DMS53 treated with DMSO at 0.1 percent for 48 hours (cell line): ENCODE measurements around the gene SETX.

Experiments used
- DNase-seq: peaks from one replicate; lab custom pipeline; 2025; ENCODE audit not compliant: unreplicated experiment; lab: John Stamatoyannopoulos, UW

SETX gene

DNA sequence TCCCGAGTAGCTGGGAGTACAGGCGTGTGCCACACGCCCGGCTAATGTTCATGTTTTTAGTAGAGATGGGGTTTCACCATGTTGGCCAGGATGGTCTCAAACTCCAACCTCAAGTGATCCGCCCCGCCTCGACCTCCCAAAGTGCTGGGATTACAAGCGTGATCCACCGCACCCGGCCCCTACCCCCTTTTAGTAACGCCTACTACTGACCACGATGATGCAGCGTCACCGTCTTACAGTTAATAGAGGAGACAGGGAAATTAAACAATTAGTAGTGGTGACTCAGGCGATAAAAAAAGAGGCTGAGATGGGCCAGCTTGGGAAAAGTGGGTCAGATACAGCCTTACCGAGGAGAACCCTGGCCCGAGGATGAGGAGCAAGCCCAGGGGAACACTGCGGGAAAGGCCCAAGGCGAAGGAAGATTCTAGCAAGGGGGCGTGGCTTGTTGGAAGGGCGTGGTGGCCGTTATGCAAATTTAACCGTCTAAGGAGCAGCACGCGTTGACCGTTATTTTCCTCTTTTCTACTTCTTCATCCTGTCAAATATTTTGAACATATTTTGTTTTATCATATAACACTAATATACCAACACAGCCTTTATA, 1.6 kb upstream of the SETX start:
- DNase-seq: no peak

DNA sequence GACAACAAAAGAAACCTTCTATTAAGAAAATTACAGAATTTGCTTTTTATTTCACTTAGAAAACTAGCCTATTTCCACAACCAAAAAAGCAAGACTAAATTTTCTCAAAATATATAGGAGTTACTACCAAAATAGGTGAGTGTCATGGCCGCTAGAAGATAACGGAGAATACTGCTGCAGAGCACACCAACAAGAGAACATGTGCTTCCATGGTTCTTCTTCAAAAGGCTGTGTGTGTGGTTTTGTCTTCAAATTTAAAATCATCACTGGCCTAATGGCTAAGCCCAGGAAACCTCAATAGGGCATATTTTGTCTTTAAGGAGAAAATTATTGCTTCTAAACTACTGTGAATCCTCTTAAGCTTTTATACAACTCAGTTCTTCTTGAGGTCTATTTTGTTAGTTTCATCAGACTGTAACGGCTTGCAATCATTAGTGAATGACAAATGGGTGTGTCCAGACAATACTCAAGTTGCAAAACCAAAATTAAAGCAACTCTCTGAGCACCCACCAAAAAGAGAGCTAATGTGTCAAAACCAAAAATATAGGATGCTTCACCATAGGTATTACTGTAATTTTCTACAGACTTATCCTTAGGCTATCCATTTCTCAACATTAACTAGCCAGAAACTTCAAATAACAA, 3.3 kb downstream of the SETX start:
- no peak for DNase-seq

DNA sequence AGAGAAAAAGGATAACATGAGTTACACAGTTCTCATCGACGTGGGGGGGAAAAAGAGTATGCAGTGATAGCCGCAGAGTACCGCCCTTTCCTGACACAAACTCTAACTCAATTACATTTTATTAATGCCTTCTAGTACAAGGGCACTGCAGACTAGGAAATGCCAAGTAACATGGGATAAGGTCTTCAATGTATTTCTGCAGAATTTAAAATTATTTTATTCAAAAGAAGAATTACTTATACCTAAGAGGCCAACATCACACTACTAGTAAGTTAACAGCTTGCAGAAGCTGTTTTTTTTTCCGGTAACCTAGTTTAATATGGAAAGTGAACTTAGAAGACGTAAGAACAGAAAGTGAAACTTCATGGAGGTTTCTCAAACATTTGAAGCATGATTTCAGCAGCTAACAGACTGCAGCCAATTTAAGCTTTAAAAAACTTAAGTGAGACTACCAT, 3.9 kb downstream of the SETX start:
- DNase-seq: no peak

DNA sequence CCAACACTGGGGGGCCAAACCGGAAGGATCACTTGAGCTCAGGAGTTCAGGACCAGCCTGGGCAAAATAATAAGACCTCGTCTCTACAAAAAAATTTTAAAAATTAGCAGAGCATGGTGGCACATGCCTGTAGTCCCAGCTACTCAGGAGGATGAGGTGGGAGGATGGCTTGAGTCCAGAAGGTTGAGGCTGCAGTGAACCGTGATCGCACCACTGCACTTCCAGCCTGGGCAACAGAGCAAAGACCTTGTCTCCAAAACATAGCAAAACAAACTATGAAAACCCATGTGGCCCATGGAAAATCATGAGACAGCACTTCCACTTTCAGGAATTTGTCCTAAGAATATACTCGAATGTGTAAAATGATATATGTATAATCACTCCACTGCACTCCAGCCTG, 6.1 kb downstream of the SETX start:
- DNase-seq: no peak

DNA sequence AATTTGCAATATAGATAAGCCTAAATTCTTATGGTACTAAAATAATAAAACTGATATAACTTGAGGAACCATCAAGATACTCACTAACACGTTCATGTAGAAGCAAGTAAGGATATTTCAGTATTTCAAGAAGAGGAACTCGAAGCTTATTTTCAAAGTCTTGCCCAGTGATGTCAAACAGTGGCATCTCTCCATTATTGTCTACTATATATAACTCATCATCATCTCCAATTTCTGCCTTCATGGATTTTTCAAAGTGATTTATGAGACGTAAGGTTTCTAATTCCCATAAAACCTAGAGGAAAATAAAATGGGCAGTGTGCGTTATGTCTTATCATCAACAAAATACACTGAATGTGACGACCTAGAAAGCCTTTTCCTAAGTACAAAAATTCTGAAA, 8.6 kb downstream of the SETX start:
- DNase-seq: no peak

DNA sequence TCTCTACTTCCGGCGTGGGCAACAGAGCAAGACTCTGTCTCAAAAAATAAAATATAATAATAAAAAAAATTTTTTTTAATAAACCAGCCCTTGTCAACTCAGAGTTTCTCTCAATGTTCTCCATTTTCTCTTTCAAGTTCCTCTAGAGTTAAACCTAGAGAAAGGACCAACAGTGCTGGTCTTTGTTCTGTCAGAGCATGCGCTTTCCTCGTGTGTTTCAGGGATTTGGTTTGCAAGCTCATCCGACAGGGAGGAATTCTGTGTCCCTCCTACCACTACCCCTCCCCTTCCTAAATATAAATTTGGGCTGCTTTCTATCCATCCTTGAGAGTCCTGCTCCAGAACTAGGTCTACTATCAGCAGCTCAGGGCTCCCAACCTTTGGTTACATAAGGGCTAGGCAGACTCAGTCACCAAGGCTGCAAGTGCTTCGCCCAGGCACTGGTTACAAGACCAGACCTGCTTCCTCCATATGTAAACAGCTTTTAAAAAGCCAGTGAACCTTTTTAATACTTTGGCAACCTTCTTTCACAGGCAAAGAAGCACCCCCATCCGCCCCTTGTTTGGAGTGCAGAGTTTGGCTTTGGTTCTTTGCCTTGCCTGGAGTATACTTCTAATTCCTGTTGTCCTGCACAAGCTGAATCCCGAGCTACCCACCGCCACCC, 13.5 kb downstream of the SETX start:
- no peak for DNase-seq

DNA sequence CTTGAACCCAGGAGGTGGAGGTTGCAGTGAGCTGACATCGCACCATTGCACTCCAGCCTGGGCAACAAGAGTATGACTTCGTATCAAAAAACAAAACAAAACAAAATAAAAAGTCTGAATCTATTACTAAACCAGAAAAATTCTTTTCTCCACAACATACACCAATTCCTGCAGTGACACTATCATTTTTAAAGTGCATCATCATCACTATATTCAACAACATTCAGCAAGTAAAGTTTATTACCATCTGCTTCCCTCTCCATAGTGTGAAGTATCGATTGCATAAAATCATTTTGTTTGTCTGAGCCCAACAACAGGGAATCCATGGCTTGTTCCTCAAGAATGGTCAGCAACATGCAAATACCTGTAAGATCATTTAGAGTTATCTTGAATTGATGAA, 20.4 kb downstream of the SETX start:
- no peak for DNase-seq

DNA sequence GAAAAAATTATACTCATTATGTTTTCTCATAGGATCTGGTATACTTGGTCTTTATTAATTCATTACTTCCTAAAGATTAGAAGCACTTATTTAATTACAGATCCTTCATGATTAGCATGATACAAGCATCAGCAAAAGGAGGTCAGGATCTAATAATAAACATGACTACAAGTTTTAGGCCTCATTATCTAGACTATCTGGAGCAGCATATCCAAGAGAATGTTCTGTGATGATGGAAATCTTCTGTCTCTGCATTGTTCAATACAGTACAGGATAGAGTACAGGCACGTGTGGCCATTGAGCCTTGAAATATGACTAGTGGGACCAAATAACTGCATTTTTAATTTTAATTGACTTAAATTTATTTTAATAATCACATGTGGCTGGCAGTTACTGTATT, 21.2 kb downstream of the SETX start:
- DNase-seq: no peak

DNA sequence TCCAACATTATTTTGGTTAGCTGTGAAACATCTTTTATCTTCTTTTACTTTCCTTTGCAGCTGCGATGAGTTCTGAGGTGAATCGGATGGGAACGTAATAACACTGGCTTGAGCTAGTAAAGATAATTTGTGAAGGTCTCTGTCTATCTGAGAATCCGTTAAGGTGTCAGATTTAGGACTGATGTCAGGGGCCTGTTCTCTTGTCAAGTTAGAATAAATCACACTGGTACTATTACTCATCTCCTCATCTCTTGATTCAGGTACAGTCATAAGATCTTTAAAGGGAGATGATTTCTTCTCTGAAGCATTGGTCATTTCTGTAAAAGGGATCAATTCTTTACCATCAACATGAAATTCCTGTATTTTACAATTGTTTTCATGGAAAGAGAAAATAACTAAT, 26.2 kb downstream of the SETX start:
- DNase-seq: no peak

DNA sequence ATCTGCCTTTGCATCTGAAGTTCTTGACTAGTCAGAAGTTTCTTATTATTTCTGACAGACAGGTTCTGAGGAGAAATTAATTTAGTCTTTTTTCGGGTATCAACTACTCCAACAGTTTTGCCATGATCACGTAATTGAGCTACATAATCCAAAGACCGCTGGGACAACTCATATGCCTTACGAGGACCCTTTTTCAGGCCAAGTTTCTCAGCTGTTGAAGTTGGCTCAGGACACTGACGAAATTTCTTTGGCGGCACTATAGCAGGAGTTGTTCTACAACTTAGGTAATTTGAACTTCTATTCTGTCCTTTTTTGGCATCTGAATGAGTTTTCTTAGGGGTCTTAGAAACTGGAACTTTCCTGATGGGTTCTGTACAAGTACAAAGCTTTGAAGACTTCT, 27.2 kb downstream of the SETX start:
- no peak for DNase-seq

DNA sequence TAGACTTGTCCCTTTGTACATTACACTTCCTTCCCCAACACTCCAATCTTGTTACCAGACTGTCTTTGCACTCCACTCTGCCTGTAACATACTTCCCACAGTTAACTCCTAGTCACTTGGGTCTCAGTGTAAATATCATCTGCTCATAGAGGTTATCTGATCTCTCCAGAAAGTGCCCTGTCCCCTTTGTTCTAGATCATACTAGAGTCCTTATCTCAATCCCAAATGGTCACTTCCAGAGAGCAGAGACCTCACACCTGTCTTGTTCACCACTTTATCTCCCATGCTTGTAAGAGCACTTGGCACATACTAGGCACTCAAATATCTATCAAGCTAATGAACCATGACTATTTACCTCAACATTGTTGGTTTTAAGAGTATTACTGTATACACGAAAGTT, 30.4 kb downstream of the SETX start:
- DNase-seq: no peak

DNA sequence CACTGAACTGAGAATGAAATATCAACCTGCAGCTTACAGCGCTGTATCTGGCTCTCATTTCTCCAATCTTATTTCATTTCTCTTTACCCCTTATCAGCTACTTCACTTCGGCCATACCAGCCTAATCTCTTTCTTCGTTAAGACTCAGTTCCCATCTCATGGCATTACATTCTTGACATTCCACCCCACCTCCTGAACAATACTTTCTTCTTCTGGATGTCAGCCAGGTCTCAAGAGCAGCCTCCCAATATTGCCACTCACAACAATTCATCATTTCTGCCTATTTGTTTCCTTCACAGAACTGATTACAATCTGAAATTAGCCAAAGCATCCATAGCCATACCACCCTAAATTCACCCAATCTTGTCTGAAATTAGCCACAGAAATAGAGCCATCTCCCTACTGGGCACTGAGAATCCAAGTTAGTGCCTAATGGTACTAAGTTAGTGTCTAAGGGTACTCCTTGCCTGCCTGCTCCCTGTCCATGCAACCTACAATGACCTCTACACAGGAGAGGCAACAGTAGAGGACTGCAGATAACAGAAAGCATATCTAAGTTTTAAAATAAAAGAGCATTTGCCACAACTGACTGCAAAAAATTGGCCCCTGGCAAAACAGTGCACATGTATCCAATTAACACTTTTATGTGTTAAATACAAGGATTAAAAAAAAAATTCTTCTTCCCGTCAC, 35.2 kb downstream of the SETX start:
- DNase-seq: no peak

DNA sequence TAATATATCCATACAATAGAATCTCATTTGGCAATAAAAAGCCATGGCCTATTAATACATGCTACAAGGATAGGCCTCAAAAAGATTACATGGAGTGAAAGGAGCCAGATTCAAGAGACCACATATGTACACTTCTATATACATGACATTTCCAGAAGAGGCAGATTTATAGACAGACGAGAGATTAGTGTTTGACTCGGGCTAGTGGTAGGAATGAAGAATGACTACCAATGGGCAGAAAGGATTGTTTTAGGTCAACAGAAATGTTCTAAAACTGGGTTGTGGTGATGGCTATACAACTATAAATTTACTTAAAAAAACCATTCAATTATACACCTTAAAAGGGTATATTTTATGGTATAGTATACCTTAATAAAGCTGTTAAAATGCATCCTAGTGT, 41.9 kb downstream of the SETX start:
- no peak for DNase-seq

DNA sequence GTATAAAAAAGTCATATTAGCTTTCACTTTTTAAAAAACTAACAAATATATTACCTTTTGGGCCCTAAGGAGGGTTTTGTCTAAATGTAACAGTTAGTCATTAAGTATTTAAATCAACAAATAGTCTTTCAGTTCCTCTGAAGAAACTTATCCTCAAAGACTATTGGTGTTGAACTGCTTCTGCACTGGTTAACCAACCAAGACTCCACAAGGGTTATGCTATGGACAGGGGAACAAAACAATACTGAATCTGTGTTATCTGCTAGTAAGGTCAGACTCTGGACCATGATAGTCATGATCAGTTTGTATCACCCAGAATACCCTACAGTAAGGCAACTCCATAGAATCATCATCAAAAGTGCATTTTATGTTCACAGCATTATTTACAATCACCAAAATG, 42.4 kb downstream of the SETX start:
- DNase-seq: no peak

DNA sequence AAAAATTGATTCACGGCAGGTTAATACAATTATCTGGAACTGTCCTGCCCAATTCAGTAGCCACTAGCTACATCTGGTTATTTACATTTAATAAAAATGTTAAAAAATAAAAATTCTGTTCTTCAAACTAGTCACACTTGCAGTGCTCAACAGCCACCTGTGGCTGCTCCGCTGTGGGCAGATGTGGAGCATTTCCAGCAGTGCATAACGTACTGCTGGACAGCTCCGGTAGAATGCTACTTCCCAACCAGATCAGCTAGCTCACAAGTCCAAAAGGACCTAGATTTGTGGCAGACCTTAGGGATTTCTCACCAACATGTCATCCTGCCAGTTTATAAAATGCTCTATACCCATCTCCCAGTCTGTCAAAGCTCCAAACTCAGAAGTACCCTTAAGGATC, 42.8 kb downstream of the SETX start:
- no peak for DNase-seq

DNA sequence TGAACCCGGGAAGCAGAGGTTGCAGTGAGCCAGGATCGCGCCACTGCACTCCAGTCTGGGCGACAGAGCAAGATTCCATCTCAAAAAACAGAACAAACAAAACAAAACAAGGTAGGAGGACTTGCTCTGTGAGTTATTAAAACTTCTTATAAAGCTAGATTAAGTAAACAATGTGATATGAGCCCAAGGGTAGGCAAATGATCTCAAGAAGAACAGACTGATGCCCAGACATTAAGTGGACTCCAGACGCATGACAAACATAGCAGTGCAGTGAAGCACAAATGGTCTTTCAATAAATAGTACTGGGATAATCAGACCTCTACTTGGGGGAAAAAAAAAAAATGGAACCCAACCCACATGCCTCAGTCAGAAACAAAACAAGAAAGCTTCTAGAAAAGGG, 45.7 kb downstream of the SETX start:
- DNase-seq: no peak

DNA sequence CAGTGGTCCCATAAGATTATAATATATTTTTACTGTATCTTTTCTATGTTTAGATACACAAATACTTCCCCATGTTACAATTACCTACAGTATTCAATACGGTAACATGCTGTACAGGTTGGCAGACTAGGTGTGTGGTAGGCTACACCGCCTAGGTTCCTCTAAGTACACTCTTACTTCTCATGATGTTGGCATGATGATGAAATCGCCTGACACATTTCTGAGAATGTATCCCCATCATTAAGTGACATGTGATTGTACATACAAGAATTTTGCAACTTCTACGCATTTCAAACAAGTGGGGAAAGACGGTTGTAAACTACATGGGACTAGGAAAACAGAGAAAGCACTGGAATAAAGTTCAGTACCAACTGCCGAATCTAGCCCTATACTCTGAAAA, 53.3 kb downstream of the SETX start:
- no peak for DNase-seq

DNA sequence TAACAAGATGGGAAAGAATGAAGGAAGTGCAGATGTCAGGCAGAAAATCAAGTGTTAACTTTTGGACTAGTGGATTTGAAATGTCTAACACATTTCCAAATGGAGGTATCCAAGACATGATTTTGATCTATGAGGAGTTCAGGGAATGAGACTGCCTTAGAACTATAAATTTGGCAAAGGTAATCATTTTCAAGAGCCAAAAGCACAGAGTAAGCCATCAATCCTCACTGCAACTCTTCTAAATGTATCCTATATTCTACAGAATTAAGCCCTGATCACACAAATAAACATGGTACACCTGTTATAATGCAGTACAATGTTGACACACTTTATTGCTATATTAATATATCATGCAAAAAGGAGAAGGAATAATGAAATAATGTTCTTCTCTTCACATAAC, 55.6 kb downstream of the SETX start:
- DNase-seq: no peak

DNA sequence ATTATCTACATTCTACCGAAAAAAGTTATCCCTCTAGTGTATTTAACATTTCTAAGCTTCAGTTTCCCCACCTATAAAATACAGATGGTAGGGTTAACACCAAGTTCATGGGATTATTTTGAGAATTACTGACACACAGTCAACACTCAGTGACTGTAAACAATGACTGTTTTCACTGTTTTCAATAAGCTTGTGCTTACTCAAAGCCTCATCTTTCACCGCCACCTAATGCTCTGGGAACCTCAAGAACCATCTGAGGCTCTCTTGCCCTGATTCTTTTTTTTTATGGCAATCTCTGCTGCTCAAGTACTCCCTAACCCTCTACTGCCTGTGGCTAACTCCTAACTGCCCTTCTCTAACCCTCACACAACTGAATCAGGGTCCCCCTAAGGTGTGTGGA, 59.6 kb downstream of the SETX start:
- no peak for DNase-seq

DNA sequence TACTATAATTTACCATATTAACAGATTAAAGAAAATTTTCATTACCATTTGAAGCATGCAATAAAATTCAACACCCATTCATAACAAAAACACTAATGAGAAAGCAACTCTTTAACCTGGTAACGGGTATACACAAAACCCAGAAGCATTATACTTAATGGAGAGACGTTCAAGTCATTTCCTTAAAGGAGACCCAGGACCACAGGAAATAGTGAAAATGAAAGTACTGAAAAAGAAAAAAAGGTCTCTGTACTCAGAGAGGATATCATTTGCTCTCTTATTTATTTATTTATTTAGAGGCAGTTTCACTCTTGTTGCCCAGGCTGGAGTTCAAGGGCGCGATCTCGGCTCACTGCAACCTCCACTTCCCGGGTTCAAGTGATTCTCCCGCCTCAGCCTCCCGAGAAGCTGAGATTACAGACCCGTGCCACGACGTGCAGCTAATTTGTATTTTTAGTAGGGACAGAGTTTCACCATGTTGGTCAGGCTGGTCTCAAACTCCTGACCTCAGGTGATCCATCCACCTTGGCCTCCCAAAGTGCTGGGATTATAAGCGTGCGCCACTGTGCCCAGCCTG, 61.6 kb downstream of the SETX start:
- DNase-seq: no peak

DNA sequence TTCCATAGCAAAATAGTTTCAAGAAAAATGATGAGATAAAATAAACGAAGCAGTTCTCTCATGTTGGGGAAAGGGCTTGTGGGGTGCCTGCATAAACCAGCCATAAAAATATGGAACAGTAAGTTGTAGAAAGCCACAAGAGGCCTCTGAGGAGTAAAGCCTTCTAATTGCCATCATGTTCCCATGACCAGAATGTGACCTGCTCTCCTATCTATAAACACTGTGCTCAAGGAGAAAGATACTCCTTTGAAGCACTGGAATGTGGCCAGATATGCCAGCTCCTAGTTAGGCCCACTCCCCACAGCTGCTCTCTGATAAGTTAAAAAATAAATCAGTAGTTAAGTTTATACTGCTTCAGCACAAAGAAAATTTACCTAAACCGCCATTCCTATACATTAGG, 65.8 kb downstream of the SETX start:
- no peak for DNase-seq

DNA sequence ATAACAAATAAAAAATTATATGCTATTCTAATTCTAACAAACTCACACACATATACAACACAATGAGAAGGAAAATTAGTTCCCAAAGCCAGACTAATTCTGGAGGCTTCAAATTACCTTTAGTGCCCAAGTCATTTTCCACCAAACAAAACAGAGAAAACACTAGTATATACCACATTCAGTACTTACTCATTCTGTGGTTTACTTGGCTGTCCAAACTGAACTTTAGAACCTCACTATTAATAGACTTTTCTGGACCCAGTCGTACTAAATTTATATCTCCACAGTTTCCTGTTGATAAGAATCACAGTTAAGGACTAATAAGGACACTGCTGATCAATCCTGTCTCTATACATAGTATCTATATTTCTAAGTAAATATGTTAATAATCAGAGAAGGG, 66.4 kb downstream of the SETX start:
- no peak for DNase-seq
